GM10266 (cell line): Measurements from ENCODE around the gene FOSB.
"Not testable (repeated sequence)": the region's sequence is repeated elsewhere in the genome, so short reads cannot be mapped to it uniquely, and the experiment has no call there.

Experiments
- DNase-seq: peaks from one replicate; pipeline ENCODE4 v3.0.0; 2012; ENCODE audit errors: extremely low spot score
- CTCF ChIP-seq: IDR thresholded peaks from 2 replicates; pipeline ENCODE4 v1.5.1; 2012; ENCODE audit warnings: mild to moderate bottlenecking, low read depth; ENCODE audit not compliant: control insufficient read depth, insufficient read depth; ENCODE audit errors: missing control alignments

FOSB gene

GRCh38 chr19:45423033-45423588 lies 44.7 kb upstream of the FOSB start:
- TF ChIP-seq CTCF, result no peak
- no peak for DNase-seq

DNA sequence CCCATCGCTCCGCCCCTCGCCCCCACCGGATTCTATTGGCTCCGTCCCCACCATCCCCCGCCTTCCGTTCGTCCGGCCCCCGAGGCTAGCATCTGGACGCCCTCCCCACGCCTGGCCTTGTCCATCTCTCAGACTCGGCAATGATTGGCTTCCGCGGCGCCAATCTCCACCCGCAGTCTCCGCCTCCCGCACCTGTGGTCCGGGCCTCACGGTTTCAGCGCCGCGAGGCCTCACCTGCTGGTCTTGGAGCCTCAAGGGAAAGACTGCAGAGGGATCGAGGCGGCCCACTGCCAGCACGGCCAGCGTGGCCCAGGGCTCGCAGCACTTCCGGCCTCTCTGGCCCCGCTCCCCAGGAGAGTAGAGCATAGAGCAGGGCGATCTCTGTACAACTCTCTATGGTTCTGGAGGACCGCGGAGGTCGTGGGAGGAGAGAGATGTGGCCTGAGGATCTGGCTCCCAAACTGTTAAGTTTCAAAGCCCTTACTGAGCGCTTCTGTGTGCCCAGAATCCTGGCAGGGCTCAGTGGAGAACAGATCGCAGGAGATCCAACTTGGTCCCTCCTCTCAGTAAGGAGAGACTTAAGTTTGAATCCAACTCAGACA lies 44.1 kb upstream of the FOSB start, which contains the start of gene ERCC1:
Gene ERCC1 (minus strand): TSS at position 329 of the 602 bp plus-strand sequence. CDS start 543 bp downstream, outside the sequence.
- DNase-seq, result peak; percentile 96

DNA sequence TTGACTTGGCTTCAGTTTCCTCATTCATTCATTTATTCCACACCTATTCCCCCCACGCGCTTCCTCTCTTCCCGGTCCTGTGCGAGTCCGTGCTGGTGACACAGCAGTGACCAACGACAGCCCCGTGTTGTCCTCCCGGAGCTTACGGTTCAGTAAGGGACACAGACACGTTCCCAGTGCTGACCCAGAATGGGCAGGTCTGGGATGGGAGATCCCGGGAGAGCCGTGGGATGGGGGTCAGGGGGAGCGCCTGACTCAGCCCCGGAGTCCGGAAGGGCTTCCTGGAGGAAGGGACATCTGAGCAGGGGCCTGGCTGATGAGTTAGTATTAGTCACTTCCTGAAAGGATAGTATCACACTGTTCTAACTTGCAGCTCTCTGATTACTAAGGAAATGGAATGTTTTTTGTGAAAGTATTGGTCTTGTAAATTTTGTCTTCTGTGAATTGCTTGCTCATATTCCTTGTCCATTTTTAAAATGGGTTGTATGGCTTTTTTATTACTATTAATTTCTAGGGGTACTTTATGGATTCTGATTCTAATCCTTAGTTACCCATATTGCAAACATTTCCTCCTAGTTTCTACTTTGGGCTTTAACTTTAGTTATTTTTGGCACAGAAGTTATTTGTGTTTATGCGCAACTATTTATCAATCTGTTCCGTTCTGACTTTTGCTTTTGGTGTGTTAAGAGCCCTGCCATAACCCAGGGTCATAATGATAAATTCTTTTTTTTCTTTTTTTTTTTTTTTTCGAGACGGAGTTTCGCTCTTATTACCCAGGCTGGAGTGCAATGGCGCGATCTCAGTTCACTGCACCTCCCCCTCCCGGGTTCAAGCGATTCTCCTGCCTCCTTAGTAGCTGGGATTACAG lies 43.4 kb upstream of the FOSB start:
- DNase-seq, result no peak
- TF ChIP-seq CTCF, result no peak

More for the DNA sequence above, 44.1 kb upstream of the FOSB start, which contains the start of gene ERCC1:
- no peak for TF ChIP-seq CTCF

GRCh38 chr19:45428384-45429231 lies 39.2 kb upstream of the FOSB start:
- peak; percentile 65 for DNase-seq
- peak; percentile 47 for TF ChIP-seq CTCF

GRCh38 chr19:45429896-45430295 lies 37.9 kb upstream of the FOSB start:
- not testable (repeated sequence) for DNase-seq

DNA sequence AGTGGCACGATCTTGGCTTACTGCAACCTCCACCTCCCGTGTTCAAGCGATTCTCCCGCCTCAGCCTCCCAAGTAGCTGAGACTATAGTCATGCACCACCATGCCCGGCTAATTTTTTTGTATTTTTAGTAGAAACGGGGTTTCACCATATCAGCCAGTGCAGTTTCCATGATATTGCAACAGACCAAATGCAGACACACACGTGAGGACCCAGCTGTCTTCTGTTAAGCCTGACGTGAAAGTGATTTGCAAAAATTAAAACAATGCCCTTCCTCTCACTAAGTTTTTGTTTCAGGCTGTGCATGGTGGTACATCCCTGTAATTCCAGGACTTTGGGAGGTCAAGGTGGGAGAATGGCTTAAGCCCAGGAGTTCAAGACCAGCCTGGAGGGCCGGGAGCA lies 36.8 kb upstream of the FOSB start:
- DNase-seq, result not testable (repeated sequence)

GRCh38 chr19:45432543-45432942 lies 35.3 kb upstream of the FOSB start:
- not testable (repeated sequence) for DNase-seq

GRCh38 chr19:45437328-45437727 lies 30.5 kb upstream of the FOSB start:
- DNase-seq, result no peak
- TF ChIP-seq CTCF, result no peak
